MG63 (cell line): ENCODE data around the gene HHAT. TPM values are rescaled to one million over a fixed set of nuclear protein-coding genes. Genes with fewer than 3 reads are reported as not detected.

Experiments
- DNase-seq: peaks from one replicate; pipeline ENCODE4 v3.0.0-alpha.2; 2020
- H3K27me3 ChIP-seq: fragments of 250-450 bp; sonication (Bioruptor Pico); 2 replicates; pipeline ENCODE4 v1.5.1; 2020; ENCODE audit warnings: mild to moderate bottlenecking, moderate library complexity
- H3K36me3 ChIP-seq: fragments of 250-450 bp; sonication (Bioruptor Pico); 2 replicates; pipeline ENCODE4 v1.5.1; 2020; ENCODE audit warnings: mild to moderate bottlenecking, moderate library complexity
- H3K4me3 ChIP-seq: fragments of 250-450 bp; sonication (Bioruptor Pico); 2 replicates; pipeline ENCODE4 v1.5.1; 2020; ENCODE audit warnings: mild to moderate bottlenecking, moderate library complexity
- H3K9me3 ChIP-seq: fragments of 250-450 bp; sonication (Bioruptor Pico); 2 replicates; pipeline ENCODE4 v1.5.1; 2020; ENCODE audit warnings: mild to moderate bottlenecking, moderate library complexity
- total RNA-seq: library from RNA; depleted of rRNA; stranded (reverse); fragments of >200 nt; shearing (Covaris generic); gene quantifications from 2 replicates; pipeline ENCODE4 v1.2.3, GENCODE V29; 2014; ENCODE audit warnings: low replicate concordance

The HHAT gene
- total RNA-seq, 1 experiment from 2014 or later = 0.30 TPM

DNA sequence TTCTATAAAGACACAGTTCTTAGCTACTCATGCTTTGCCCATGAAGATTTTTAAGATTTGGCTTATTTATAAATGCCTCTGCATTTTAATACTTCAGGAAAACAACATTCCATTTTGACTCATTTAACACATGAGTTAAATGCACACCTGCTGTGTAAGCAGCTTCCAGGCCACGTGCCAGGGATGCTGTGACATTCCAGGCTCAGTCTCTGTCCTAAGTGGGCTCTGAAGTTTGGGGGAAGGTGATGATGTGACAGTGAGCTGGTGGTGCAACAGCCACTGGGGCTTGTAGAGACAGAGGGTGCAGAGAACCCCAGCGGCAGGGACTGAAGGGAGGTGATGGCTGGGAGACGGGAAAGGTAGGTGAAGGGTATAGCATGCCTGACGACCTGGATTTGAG lies 40.7 kb downstream of the HHAT start:
- Histone ChIP-seq H3K27me3 (no peaks in the 10 kb centered on the region), H3K4me3 (no peak overlapping the region), H3K36me3 (no peaks in the 10 kb centered on the region), H3K9me3 (no peaks in the 10 kb centered on the region)
- DNase-seq = no peak

DNA sequence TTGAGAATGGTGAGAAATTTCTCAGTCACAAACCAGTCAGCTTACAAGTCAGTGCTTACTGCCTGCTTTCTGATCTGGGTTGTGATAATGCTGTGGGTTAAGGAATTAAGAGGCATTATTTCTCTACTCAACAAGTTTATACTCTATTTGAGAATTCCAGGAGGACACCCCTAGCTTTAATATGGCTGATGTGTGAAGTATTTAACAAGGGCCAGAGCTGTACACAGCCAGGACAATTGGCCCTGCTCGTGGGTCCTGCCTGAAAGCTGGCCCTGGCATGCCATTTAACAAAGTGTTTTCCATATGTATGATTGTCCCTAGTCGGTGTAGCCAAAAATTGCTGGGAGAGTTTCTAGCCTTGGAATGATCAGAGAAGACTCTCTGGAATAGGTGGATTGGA lies 43.2 kb downstream of the HHAT start:
- Histone ChIP-seq H3K9me3 (no peaks in the 10 kb centered on the region), H3K4me3 (no peak overlapping the region), H3K27me3 (no peaks in the 10 kb centered on the region), H3K36me3 (no peaks in the 10 kb centered on the region)
- DNase-seq = no peak

DNA sequence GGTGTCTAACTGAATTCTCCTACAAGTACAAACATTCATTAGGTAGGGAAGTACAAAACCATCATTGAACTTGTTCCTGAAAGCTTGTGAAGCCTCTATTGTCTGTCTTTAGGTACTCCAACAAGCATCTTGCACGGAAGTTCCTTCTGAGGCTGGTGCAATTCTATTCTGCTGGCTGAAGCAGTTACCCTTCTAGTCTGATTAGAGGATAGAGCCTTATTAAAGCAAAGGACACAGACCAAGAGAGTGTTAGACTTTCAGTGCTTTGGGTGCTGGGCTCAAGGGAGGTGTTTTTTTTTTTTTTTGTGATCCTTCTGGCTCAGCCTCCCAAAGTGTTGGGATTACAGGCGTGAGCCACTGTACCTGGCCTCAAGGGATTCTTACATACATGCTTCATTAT lies 43.8 kb downstream of the HHAT start:
- Histone ChIP-seq H3K4me3 (no peak overlapping the region), H3K27me3 (no peaks in the 10 kb centered on the region), H3K9me3 (no peaks in the 10 kb centered on the region), H3K36me3 (no peaks in the 10 kb centered on the region)
- DNase-seq = no peak

DNA sequence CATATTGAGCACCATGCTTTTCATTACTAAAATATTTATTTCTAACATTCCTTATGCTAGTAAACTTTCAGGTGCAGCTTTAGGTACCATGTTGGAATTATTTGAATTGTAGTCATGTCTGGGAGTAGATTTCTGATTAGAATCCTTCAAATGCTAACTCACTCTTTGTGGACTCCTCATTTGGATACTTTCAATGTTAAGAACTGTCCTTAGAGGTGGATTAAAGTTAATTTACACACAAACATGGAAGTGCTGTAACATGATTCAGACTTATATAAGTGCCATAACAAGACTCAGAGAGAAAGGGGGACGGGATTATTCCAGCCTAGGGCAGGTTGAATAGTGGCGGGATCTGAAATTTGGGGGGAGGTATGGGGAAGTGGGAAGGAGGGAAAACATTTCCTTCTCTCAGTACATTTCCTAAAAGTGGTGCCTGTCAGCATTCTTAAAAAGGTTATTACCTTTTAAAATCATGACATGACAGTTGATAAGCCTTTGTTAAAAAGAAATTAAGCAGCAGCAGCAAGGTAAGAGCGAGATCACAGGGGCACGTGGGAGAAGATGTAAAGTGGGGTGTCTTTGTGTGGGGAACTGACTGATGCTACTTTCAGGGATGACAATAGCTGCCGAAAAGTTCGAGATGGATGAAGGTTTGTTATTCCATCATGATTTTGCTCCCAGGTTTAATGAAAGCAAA lies 44.4 kb downstream of the HHAT start:
- Histone ChIP-seq H3K9me3 (no peaks in the 10 kb centered on the region), H3K4me3 (no peak overlapping the region), H3K27me3 (no peaks in the 10 kb centered on the region), H3K36me3 (no peaks in the 10 kb centered on the region)
- DNase-seq = peak; percentile 21

DNA sequence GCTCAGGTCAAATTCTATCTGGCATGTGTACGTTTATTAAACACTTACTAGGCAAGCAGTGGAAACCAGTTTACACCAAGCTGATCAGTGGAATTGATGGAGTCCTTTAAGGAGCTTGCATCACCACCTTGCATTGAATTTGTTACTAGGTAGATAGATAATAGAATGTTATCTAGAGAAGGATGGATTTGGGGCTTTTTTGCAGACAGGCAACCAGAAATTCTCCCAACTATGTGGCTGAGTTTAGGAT lies 44.9 kb downstream of the HHAT start:
- Histone ChIP-seq H3K9me3 (no peaks in the 10 kb centered on the region), H3K4me3 (no peak overlapping the region), H3K36me3 (no peaks in the 10 kb centered on the region), H3K27me3 (no peaks in the 10 kb centered on the region)
- DNase-seq = no peak

DNA sequence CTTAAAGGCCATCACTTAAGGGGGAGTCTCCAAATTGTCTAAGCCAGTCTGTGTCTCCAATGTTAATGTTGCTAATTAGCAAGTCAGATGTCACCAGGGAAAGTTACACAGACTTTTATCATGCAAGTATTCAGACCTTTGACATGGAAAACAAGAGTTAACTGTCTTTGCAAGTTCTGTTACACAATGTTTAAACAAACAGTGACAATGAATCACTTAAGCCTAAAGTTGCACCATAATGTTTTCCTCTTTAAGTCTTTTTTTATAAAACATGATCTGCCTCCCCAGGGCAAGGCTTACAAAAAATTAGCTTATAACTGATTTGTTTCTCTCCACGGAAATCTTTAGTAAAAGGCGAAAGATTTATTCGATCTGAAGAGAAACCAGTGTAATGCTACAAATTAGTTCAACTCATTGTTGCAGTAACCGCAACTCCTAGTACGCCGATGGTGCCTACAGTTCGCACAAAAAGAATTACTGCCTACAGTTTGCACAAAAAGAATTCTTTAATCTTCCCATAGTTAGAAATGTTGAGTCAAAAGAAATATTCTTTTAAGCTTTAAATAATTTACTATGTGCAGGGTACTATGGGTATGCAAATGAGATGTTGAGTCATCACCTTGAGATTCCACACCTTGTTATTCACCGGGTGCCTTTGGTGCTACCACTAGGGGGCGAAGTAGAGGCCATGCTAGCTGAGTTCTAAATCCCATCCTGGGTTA lies 45.3 kb downstream of the HHAT start:
- DNase-seq = peak; percentile 59

DNA sequence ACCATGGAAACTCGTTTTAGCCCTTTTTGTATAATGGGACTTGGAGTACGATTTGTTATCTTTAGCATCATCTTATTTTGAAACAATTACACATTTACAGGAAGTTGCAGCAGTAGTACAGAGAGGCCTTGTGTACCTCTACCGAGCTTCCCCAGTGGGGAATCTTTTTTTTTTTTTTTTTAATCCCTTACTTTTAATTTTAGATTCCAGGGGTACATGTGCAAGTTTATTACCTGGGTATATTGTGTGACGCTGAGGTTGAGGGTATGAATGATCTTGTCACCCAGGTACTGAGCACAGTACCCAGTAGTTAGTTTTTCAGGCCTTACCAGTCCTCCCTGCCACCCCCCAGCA lies 45.9 kb downstream of the HHAT start:
- H3K9me3 ChIP-seq = no peaks in the 10 kb centered on the region
- no peaks in the 10 kb centered on the region for H3K27me3 ChIP-seq
- no peak overlapping the region for H3K4me3 ChIP-seq
- DNase-seq = no peak
- no peaks in the 10 kb centered on the region for H3K36me3 ChIP-seq

More for the DNA sequence above, 45.3 kb downstream of the HHAT start:
- H3K27me3 ChIP-seq = no peaks in the 10 kb centered on the region
- H3K9me3 ChIP-seq = no peaks in the 10 kb centered on the region
- H3K36me3 ChIP-seq = no peaks in the 10 kb centered on the region
- H3K4me3 ChIP-seq = no peak overlapping the region

DNA sequence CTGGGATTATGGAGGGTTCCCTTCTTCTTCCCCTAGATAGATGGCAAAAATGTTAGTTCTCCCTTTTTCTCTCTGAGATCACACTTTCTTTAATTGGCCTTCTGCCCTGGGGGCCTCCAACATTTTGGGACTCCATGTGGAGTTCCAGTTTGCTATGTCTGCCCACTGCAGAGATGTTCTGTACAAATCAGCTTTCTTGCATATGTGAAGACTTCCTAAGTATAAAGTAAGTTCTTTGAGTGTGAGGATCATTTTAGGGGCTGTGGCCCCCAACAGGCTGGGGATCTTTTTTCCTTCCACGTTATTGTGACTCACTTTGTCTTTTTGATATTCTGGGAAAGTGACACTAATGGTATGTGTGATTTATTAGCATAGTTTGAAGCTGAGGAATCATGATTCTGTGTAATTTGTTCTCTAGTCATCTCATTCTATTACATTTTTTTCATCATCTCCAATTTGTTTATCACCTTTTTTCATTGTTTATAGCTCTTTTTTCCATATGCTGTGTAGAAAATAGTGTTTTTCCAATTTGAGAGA lies 48.2 kb downstream of the HHAT start:
- no peak for DNase-seq
- Histone ChIP-seq H3K36me3 (no peaks in the 10 kb centered on the region), H3K27me3 (no peaks in the 10 kb centered on the region), H3K4me3 (no peak overlapping the region), H3K9me3 (no peaks in the 10 kb centered on the region)

DNA sequence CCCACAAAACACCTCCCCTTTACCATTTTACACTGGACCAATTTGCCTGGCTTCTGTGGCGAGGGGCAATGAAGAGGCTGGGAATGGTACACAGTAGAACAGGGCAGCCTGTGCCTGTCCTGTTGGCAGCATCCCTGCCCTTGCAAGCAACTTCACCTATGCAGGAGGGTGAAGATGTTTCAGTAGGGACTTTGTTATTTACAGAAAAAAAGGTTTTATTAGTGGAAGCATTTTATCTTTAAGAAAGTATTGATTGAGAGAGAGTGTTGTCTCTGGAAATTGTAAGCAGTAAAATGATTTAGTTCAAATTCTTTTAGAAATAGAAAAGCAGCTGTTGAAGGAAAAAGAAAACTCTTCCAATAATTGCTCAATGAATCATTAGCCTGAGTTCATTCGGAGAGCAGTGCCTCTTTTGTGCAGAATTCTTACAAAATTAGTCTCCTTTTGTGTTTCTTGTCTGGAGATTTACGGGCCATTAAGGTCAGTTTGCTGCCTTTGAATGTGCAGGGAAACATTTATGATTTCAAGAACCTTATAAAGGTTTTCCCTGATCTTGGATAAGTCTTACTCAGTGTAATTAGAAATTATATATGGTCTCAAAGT lies 49.1 kb downstream of the HHAT start:
- no peak for DNase-seq
- H3K4me3 ChIP-seq = no peak overlapping the region

DNA sequence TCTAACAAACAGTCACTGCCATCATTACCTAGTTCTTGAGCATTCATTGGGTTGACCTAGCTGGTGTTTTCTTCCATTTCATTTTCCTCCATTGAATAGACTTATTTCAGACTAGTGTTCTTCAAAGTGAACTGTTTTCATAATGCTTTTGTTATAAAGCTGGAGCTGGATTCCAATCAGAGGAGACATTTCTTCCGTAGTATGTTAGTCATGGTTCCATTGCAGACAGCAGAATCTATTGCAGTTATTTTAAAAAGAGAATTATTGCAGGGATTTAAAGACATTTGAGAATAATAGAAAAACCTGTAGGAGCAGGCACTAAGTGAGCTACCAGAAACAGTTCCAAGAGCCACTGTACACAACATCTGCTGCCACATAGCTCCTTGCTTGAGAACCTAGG lies 50.0 kb downstream of the HHAT start:
- no peaks in the 10 kb centered on the region for H3K36me3 ChIP-seq
- no peak for DNase-seq
- H3K4me3 ChIP-seq = no peak overlapping the region
- no peaks in the 10 kb centered on the region for H3K27me3 ChIP-seq
- H3K9me3 ChIP-seq = no peaks in the 10 kb centered on the region

More for the DNA sequence above, 49.1 kb downstream of the HHAT start:
- Histone ChIP-seq H3K9me3 (no peaks in the 10 kb centered on the region), H3K36me3 (no peaks in the 10 kb centered on the region), H3K27me3 (no peaks in the 10 kb centered on the region)

DNA sequence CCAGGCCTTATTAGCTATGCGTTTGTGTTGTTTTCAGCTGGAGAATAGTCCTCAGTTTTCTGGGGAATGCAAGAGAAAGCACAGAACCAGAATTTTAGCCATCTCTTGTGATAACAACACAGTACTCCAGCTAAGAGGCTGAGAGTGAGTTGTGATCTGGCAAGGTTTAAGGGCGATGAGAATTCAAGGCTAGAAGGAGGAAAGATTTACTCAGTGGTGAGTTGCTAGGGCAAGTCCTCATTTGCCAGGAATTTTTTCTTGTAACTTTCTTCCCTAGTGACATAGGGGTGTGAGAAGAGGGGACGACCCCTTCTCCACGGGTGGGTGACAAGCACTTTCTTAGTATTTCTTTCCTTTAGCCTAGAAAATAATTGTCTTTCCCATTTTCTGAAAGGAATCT lies 53.2 kb downstream of the HHAT start:
- H3K27me3 ChIP-seq = no peaks in the 10 kb centered on the region
- H3K36me3 ChIP-seq = no peaks in the 10 kb centered on the region
- no peak overlapping the region for H3K4me3 ChIP-seq
- H3K9me3 ChIP-seq = no peaks in the 10 kb centered on the region
- DNase-seq = no peak

DNA sequence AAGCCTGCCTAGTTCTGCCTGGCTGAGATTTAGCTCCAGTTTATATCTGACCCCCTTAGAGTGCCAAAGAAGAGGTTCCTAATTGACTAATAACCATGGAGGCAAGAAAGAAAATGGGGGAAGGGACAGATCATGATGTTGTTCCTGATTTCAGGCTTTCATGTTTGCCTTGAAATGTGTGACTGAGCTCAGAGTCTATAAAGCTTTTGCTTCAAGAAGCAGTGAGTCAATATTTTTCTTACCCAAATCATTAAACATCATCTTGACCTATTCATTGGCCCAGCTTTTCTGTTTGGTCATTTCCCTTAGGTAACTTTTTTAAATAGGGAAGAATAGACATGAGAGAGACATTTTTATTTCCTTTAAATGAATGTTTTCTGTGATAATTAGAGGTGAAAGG lies 55.9 kb downstream of the HHAT start:
- H3K36me3 ChIP-seq = no peaks in the 10 kb centered on the region
- DNase-seq = no peak
- H3K4me3 ChIP-seq = no peak overlapping the region
- no peaks in the 10 kb centered on the region; the same call in 1 of the 2 replicates for H3K9me3 ChIP-seq
- no peaks in the 10 kb centered on the region for H3K27me3 ChIP-seq

DNA sequence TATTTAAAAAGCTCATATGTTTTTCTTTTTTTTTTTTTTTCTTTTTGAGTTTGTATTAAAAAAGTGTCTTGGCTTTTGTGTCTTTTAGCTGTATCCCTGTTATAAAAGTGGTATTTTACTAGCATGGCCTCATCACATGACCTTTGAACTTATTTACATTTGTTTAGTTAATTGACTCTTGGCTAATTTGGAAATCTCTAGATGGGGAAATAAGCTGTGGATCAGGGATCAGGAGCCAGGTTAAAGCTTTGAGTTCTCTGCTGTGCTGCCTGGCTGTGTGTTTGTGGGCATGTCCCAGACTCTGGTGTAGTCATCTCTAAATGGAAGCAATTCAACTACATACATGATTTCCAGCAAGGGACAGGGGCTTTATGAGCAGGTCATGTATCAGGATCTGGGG lies 56.5 kb downstream of the HHAT start:
- Histone ChIP-seq H3K27me3 (no peaks in the 10 kb centered on the region), H3K9me3 (no peaks in the 10 kb centered on the region; the same call in 1 of the 2 replicates), H3K36me3 (no peaks in the 10 kb centered on the region), H3K4me3 (no peak overlapping the region)
- DNase-seq = no peak

DNA sequence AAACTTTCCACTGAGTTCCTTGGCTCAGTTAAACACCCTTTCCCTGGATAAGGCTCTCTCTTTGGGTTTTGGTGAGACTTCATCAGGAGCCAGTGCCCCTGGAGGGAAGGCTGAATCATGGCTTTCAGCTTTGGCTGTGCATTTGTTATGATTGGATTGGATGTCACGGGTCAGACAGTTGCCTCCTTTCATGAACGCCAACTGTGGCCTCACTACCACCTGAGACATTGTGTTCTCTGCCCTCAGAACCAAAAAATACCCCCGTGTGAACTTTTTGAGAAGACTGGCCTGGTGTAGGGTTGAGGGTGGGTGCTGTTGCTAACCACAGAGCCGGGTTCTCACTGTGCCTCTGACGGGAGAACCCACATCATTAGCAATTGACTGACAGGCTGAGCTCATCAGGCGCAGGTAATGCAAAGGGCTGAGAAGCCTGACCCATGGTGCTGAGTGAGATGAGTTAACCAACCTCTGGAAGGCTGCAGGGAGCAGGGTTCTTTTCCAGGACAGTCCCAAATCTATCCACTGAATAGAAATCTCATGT lies 65.6 kb downstream of the HHAT start:
- no peaks in the 10 kb centered on the region for H3K27me3 ChIP-seq
- DNase-seq = peak; percentile 78
- no peaks in the 10 kb centered on the region for H3K36me3 ChIP-seq

DNA sequence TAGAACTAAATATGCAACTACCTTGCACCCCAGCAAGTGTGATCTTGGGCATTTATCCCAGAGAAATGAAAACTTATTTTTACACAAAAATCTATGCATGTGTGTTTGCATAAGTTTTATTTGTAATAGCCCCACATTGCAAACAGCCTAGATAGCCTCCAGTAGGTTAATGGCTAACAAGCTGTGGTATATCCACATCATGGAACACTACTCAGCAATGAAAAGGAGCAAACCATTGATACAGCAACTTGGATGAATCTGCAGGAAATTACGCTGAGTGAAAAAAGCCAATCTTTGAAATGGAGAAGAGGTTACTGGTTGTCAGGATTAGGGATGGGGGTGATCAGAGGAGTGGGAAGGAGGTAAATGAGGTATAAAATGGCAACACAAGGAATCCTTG lies 67.8 kb downstream of the HHAT start:
- Histone ChIP-seq H3K9me3 (no peaks in the 10 kb centered on the region), H3K4me3 (no peak overlapping the region), H3K36me3 (no peaks in the 10 kb centered on the region), H3K27me3 (no peaks in the 10 kb centered on the region)
- no peak for DNase-seq

More for the DNA sequence above, 65.6 kb downstream of the HHAT start:
- Histone ChIP-seq H3K4me3 (no peak overlapping the region), H3K9me3 (no peaks in the 10 kb centered on the region)

DNA sequence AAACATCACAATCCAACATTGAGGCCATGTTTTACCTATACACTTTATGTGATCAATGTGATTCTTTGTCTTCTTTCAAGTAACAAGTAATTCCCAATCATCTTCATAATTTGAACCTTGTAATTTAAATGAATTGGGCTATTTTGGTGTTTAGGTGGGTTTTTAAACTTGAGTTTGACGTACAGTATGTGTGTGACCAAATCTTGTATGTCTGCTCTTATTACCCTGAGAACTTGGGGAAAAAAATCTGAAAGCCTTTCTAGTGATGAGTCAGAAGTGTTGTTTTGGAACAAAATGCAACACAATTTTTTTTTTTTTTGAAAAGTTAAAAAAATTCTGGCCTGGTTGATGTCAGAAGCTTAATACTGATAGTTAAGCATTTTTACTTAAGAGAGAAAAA lies 68.5 kb downstream of the HHAT start:
- DNase-seq = no peak
- H3K4me3 ChIP-seq = no peak overlapping the region
- H3K27me3 ChIP-seq = no peaks in the 10 kb centered on the region
- no peaks in the 10 kb centered on the region for H3K9me3 ChIP-seq
- no peaks in the 10 kb centered on the region for H3K36me3 ChIP-seq

DNA sequence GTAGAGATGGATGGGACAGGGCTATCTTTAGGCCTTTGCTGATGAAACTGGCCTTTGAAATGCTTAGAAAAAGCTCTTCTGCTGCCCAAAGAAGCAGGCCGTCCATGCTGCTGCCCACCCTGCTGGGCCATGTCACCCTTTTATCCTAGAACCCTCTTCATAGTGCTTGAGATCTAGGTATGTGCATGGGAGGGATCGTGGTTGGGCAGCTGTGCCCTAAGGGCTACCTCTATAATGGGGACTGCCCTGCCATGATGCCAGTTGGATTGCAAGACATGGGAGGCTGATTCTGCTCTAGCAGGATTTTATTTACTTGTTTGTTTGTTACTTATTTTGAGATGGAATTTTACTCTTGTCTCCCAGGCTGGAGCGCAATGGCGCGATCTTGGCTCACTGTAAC lies 69.0 kb downstream of the HHAT start:
- no peaks in the 10 kb centered on the region for H3K9me3 ChIP-seq
- no peak for DNase-seq
- H3K36me3 ChIP-seq = no peaks in the 10 kb centered on the region

DNA sequence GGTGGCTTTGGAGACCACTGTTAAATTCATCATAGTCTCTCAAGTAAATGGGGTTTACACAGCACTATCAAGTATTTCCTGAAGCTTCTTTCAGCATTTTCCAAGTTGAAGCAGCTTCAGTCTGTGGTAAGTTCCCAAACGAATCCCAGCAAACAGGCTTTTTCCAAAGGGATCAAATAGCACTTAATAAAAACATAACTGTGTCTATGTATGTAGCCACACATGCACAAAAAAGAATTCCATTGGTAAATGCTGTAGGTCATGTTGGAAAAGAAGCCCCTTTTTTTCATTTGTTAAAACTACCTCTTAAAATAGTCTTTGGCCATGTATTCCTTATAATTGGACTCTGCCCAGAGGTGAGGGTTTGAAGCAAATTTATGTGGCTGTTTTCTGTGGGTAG lies 69.8 kb downstream of the HHAT start:
- Histone ChIP-seq H3K36me3 (no peaks in the 10 kb centered on the region), H3K27me3 (no peaks in the 10 kb centered on the region), H3K4me3 (no peak overlapping the region), H3K9me3 (no peaks in the 10 kb centered on the region)
- no peak for DNase-seq

More for the DNA sequence above, 69.0 kb downstream of the HHAT start:
- Histone ChIP-seq H3K4me3 (no peak overlapping the region), H3K27me3 (no peaks in the 10 kb centered on the region)
